Mucosa of gallbladder (tissue), 1 donor: ENCODE data around the gene USH1G. TPM values are rescaled to one million over a fixed set of nuclear protein-coding genes. Genes with fewer than 3 reads are reported as not detected.

Experiments used
- DNase-seq: peaks from one replicate; pipeline ENCODE4 v3.0.0-alpha.2; 2020; ENCODE audit warnings: low spot score
- total RNA-seq: library from RNA; stranded (reverse); gene quantifications from one replicate; pipeline ENCODE4 v1.2.1, GENCODE V29; 2021
- donor health status: DM: no; HTN: no; CAD: no.

USH1G gene
- total RNA-seq, 1 donor from 2014 or later = 0.09 TPM

DNA sequence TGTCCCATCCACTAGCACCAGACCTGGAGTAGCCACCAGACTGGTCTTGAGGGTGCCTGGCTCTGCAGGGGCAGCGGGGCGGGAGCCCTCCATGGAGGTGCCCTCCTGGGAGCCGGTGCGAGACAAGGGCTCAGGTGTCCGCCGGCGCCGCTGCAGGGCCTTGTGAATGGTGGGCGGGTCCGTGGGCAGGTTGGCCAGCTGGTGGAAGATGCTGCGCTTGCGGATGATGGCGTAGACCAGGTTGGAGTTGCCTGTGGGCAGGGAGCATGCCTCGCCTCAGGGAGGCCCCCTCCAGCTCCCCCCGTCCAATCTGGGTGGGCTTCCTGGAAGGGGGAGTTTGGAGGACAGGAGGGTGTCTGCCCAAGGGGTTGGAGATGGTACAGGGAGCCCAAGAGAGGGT is 31.1 kb upstream of the USH1G start:
- DNase-seq = no peak

GRCh38 chr17:74953134-74953687 is 30.2 kb upstream of the USH1G start:
- no peak for DNase-seq

- no peak for DNase-seq
Measured at GRCh38 chr17:74952431-74953133, 29.5 kb upstream of the USH1G start.

DNA sequence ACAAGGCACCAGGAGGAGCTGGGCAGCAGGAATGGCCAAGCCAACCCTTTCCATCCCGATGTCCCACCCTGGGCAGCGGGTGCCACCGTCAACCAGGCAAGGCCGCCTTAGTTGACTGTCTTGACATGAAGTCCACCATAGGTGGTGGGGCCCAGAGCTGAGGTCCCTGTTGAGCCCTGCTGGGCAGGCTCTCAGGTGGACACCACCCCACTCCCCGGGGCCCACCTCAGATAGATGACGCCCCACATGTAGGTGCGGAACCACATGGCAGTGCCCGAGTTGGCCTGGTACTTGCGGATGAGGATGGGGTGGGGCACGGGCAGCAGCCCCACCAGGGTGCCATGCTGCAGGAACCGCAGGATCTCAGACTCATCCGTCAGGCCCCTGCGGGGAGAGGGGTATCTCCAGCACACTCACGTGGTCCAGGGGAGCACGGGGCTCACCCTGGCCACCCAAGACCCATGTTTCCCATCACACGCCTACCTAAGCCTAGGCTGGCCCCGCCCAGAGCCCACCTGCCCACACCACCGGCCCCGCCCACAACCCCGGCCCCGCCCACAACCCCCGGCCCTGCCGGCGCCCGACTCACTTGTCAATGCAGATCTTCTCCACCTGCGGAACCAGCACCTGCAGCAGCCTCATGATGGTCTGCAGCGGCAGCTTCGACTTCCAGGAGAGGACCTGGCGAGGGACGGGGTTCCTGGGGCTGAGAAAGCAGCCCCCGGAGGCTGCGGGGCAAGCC is 28.8 kb upstream of the USH1G start:
- no peak for DNase-seq

DNA sequence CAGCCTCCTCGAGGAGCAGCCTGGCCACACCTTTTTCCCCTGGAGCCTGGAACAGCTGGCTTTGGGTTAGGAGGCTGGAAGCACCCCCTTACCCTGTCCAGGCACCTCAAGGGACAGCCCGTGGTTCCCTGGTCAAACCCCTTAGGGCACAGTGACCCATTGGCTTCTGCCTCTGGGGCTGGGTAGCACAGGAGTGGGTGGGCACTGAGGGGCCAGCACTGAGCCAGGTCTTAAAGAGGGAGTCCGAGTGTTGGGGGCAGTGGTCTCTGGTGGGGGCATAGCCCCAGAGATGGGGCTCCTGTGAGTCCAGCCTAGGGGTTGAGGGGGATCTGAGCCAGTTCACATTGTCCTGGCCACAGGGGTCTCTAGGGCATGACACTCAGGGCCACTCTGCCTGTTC is 28.0 kb upstream of the USH1G start:
- DNase-seq = no peak

DNA sequence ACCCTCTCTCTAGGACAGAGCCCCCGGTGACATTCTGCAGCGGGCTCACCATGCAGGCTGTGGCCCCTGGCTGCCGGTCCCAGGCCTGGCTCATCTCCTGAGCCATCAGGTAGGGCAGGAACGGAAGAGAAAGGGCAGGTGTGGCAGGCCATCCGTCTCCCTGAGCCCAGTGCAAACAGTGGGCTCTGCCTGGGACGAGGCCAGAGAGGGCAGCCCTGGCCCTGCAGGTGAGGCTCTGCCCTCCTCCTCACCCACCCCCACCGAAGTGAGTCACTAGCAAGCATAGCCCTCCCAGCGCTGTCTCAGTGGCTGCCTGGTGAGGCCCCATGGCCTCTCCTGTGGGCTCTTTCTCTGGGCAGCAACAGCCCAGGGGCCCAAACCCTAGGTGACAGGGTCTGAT is 27.2 kb upstream of the USH1G start:
- no peak for DNase-seq

- DNase-seq = no peak
Measured at GRCh38 chr17:74949455-74950115, 26.5 kb upstream of the USH1G start.

GRCh38 chr17:74947041-74947754 is 24.1 kb upstream of the USH1G start:
- no peak for DNase-seq

DNA sequence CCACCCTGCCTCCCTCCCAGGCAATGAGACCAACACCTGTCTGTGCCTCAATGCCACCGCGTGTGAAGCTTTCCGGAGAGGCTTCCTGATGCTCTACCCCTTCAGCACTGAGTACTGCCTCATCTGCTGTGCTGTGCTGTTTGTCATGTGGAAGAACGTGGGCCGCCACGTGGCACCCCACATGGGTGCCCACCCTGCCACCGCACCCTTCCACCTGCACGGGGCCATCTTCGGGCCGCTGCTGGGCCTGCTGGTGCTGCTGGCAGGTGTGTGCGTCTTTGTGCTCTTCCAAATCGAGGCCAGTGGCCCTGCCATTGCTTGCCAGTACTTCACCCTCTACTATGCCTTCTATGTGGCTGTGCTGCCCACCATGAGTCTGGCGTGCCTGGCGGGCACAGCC is 23.6 kb upstream of the USH1G start:
- no peak for DNase-seq

DNA sequence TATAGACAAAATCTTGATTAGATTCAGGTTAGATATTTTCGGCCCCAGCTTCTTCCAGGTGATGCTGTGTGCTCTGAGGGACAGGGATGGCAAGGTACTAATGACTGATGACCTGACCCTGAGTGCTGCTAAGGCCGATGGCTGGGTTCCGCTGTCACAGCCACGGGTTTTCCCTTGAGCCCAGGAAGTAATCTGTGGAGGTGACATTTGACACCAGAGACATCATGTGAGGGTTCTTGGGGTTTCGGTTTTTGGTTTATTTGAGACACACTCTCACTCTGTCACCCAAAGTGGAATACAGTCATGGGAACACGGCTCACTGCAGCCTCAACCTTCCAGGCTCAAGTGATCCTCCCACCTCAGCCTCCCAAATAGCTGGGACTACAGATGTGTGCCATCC is 22.5 kb upstream of the USH1G start:
- no peak for DNase-seq

DNA sequence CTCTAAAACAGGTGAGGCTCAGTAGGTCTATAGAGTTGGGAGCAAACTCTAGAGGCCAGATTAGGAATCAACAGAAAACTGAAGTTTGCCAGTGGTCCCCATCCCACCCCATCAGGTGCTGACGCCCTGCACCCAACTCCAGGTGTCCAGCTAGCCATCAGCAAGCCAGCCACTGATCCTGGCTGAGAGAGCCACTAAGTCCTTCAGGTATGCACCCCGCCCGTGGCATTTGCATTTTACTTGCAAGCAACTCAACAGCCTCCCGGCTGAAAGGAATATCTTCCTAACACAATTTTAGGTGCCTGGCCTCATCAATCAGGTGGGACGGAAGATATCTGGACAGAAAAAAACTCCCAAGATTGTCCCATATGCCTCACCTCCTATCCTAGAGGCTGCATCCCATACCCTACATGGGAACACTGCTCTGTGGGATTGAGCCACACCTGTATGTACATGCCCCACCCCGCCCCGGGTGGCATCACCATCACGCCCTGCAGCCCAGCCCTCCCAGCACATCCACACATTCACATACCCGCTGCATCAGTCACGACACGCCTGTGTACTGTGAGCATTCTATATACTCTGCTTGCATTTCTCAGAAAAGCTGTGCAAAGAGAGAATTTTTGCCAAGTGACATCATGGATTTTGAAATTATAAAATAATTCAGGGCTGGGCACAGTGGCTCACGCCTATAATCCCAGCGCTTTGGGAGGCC is 20.9 kb upstream of the USH1G start:
- DNase-seq = no peak

- DNase-seq = no peak
Measured at GRCh38 chr17:74941128-74941725, 18.2 kb upstream of the USH1G start.

- no peak for DNase-seq
Measured at GRCh38 chr17:74939534-74939933, 16.5 kb upstream of the USH1G start.

- DNase-seq = no peak
Measured at GRCh38 chr17:74938194-74938950, 15.3 kb upstream of the USH1G start.

DNA sequence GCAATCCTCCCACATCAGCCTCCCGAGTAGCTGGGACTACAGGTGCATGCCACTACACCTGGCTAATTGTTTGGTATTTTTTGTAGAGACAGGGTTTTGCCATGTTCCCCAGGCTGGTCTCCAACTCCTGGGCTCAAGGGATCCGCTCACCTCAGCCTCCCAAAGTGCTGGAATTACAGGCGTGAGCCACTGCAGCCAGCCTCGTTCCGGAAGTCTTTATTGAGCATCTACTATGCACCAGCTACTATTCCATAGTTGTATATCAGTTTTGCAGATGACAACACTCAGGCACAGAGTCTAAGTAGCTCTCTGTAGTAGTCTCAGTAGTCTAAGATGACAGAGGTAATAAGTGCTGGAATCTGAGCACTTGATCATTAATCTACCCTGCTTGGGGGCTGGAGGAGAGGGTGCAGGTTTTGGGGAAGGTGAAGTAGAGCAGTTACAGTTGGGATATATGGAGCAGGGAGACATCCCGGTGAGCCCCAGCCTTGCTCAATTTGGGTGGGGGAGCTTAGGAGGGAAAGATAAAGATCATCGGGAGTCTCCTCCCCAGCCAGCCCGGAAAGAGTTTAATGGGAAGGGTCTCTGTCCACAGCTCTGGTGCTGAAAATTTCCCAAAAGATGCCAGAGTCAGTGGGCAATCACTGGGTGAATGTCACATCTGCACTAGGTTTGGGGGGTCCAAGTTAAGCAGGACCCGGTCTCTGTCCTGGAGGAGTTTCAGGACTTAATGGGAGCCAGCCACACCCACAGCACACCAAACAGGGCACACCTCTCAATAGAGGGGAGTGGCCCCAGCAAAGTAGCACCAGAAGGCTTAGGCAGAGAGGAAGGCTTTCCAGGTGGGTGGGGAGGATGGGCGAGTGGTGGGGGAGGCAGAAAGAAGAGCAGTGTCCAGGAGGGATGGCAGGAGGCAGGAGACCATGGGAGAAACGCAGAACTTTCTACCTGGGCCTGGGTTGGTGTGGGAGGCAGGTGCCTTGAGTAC is 14.3 kb upstream of the USH1G start:
- no peak for DNase-seq

- no peak for DNase-seq
Measured at GRCh38 chr17:74936470-74936799, 13.4 kb upstream of the USH1G start.

GRCh38 chr17:74935585-74936469 is 12.8 kb upstream of the USH1G start, which contains the start of gene OTOP3:
Gene OTOP3, plus strand, starts transcription at chr17:74935898. Its CDS starts 24 bp downstream, at chr17:74935922.
- DNase-seq = no peak

GRCh38 chr17:74935048-74935447 is 12.0 kb upstream of the USH1G start:
- no peak for DNase-seq
